Common myeloid progenitor, CD34-positive (primary cell): ENCODE data around the gene FBXO30.

Experiments used
- CTCF ChIA-PET: fragments of 350-600 bp; sonication (Branson Sonifier 250); formaldehyde crosslinking; loops from one replicate; lab custom pipeline; 2021; ENCODE audit warnings: antibody characterized with exemption; lab: Charles Lee
- POLR2A ChIA-PET: fragments of 350-600 bp; sonication (Branson Sonifier 250); formaldehyde crosslinking; loops from one replicate; lab custom pipeline; 2021; ENCODE audit warnings: antibody characterized with exemption; lab: Charles Lee
- DNase-seq, 3 donors: peaks; one replicate each; pipeline versions ENCODE4 v3.0.0 to v3.0.0-alpha.2; 2013
- H3K27ac ChIP-seq, 2 experiments: 1 replicate in 1 of 2; 2 replicates in 1 of 2; pipeline ENCODE4 v1.7.0; 2013; ENCODE audit warnings: inconsistent platforms in 2 of 2, low read length in 2 of 2, mild to moderate bottlenecking in 2 of 2, low read depth in 1 of 2, moderate library complexity in 1 of 2; ENCODE audit not compliant: severe bottlenecking in 2 of 2, insufficient read depth in 1 of 2, poor library complexity in 1 of 2
- H3K27me3 ChIP-seq, 5 experiments: replicated peaks in 2 of 5; 1 replicate in 3 of 5; 2 replicates in 2 of 5; pipeline versions ENCODE4 v1.6.1 to v1.7.0; 2013; ENCODE audit warnings: low read length in 4 of 5, mild to moderate bottlenecking in 2 of 5, moderate library complexity in 2 of 5, inconsistent platforms in 1 of 5; ENCODE audit not compliant: insufficient read depth in 5 of 5, control insufficient read depth in 4 of 5
- H3K36me3 ChIP-seq, 4 experiments: 1 replicate in 2 of 4; 2 replicates in 2 of 4; pipeline versions ENCODE4 v1.6.1 to v1.7.0; 2013; ENCODE audit warnings: low read length in 3 of 4, control low read depth in 1 of 4, mild to moderate bottlenecking in 1 of 4; ENCODE audit not compliant: control insufficient read depth in 4 of 4, insufficient read depth in 4 of 4
- H3K4me1 ChIP-seq, 4 experiments: 1 replicate in 3 of 4; 2 replicates in 1 of 4; pipeline versions ENCODE4 v1.6.1 to v1.7.1; 2013; ENCODE audit warnings: low read length in 3 of 4, mild to moderate bottlenecking in 3 of 4, control low read depth in 1 of 4, inconsistent platforms in 1 of 4, moderate library complexity in 1 of 4; ENCODE audit not compliant: control insufficient read depth in 4 of 4, insufficient read depth in 4 of 4; ENCODE audit errors: control extremely low read depth in 1 of 4
- H3K4me3 ChIP-seq, 7 experiments: 1 replicate in 4 of 7; 2 replicates in 3 of 7; pipeline versions ENCODE4 v1.5.1 to v1.7.0; 2013; ENCODE audit warnings: mild to moderate bottlenecking in 7 of 7, low read length in 6 of 7, moderate library complexity in 6 of 7, inconsistent platforms in 2 of 7, low read depth in 2 of 7, control low read depth in 1 of 7; ENCODE audit not compliant: insufficient read depth in 4 of 7, control insufficient read depth in 1 of 7; ENCODE audit errors: extremely low read depth in 1 of 7
- H3K9me3 ChIP-seq, 5 experiments: 1 replicate in 4 of 5; 2 replicates in 1 of 5; pipeline versions ENCODE4 v1.6.1 to v1.7.1; 2013; ENCODE audit warnings: low read length in 4 of 5, mild to moderate bottlenecking in 2 of 5, inconsistent platforms in 1 of 5, low read depth in 1 of 5, moderate library complexity in 1 of 5; ENCODE audit not compliant: control insufficient read depth in 4 of 5, insufficient read depth in 2 of 5; ENCODE audit errors: control extremely low read depth in 1 of 5
- WGBS: methylation state at CpG from one replicate; pipeline ENCODE4 v1.1.5; 2013; ENCODE audit not compliant: insufficient coverage; 5-methylcytosine and 5-hydroxymethylcytosine counted together

FBXO30 gene

DNA sequence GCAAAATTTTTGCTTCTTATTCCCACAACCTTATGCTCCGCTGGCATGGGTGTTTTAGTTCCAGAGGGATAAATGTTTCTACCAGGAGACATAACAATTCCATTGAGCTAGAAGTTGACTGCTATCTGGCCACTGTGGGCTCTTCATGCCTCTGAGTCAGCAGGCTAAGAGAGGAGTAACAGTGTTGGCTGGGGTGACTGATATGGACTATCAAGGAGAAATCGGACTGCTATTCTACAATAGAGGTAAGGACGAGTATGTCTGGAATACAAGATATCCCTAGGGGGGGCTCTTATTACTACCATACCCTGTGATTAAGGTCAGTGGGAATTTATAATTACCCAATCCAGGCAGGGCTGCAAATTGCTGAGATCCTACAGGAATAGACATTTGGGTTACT lies 26.9 kb downstream of the FBXO30 start:
- CTCF ChIA-PET = no interaction called here

DNA sequence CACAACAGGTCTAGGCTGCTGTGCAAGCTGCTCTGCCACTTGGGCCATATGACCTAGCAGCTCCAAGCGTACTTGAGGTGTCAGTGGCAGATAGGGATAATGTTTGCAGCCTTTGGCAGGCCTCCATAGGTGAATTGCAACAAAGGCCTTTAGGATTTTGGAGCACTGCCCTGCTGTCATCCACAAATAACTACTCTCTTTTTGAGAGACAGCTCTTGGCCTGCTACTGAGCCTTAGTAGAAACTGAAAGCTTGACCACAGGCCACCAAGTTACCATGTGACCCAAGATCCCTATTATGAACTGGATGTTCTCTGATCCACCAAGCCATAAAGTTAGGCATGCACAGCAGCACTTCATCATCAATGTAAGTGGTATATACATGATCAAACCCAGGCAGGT lies 29.9 kb downstream of the FBXO30 start:
- WGBS = no CpG with 5 or more reads among the region's 1 CpG
- DNase-seq = no peak
- Histone ChIP-seq H3K27ac (no peak overlapping the region), H3K4me1 (peaks cover 0 to 7% (median under 1%) of the 10 kb centered on the region in 4 experiments), H3K27me3 (no peaks in the 10 kb centered on the region), H3K36me3 (no peaks in the 10 kb centered on the region), H3K9me3 (peaks cover 0 to 16% (median 2%) of the 10 kb centered on the region in 5 experiments), H3K4me3 (no peak overlapping the region)
- ChIA-PET POLR2A (no interaction called here), CTCF (interaction anchor here (1.1 kb wide), 1 partner anchor 15 kb away, joined by 3 read pairs; no protein-coding TSS in a partner anchor)

More for the DNA sequence above, 26.9 kb downstream of the FBXO30 start:
- H3K4me1 ChIP-seq = peaks cover 0 to 7% (median under 1%) of the 10 kb centered on the region in 4 experiments
- H3K27ac ChIP-seq = no peak overlapping the region
- POLR2A ChIA-PET = no interaction called here
- no peaks in the 10 kb centered on the region for H3K27me3 ChIP-seq
- peaks cover 0 to 16% (median 3%) of the 10 kb centered on the region in 5 experiments for H3K9me3 ChIP-seq
- no peak overlapping the region for H3K4me3 ChIP-seq
- H3K36me3 ChIP-seq = peaks cover 0 to 3% (median 0%) of the 10 kb centered on the region in 4 experiments
- no CpG with 5 or more reads among the region's 3 CpGs for WGBS
- DNase-seq = no peak

DNA sequence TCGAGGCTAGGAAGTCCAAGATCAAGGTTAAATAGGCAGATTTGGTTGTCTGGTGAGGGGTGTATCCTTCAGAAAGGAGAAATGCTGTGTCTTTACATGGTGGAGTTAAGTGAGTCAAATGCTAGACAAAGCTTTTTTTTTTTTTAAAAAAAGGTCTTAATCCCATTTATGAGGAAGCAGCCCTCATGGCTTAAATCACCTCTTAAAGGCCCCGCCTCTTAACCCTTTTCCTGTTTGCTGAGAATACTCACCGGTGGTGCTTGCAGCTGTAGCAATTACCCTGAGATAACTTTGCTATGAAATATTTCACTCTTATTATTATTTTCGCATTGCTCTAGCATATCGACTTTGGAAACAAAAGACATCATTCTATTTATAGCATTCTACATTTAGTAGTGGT lies 30.8 kb downstream of the FBXO30 start:
- Histone ChIP-seq H3K27ac (no peak overlapping the region), H3K4me1 (peaks cover 0 to 7% (median under 1%) of the 10 kb centered on the region in 4 experiments), H3K9me3 (peaks cover 0 to 19% (median 2%) of the 10 kb centered on the region in 5 experiments), H3K4me3 (no peak overlapping the region), H3K27me3 (no peaks in the 10 kb centered on the region), H3K36me3 (no peaks in the 10 kb centered on the region)
- POLR2A ChIA-PET = no interaction called here
- CTCF ChIA-PET = no interaction called here
- WGBS = 36% methylated on average over 2 of the region's 5 CpGs
- peak in 2 of 3 donors; percentile 48 to 68 for DNase-seq

DNA sequence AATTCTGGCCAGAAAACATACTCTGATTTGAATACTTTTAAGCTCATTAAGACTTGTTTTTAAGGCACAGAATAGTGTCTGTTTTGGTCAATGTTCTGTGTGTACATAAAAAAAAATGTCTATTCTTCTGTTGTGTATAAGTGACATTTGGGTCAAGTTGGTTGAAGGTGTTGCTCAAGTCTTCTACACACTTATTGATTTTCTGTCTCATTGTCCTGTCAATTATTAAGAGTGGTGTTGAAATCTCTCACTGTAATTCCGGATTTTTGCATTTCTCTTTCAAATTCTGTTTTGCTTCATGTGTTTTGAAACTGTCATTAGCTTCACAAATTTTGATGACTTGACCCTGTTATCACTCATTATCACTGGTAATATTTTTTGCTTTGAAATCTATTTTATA lies 41.7 kb downstream of the FBXO30 start:
- 100% methylated on average over 1 of the region's 1 CpG for WGBS
- Histone ChIP-seq H3K9me3 (peaks cover 0 to 4% (median 0%) of the 10 kb centered on the region in 5 experiments), H3K27ac (no peak overlapping the region), H3K4me3 (no peak overlapping the region), H3K4me1 (no peaks in the 10 kb centered on the region), H3K27me3 (no peaks in the 10 kb centered on the region), H3K36me3 (no peaks in the 10 kb centered on the region)
- DNase-seq = no peak
- POLR2A ChIA-PET = no interaction called here
- CTCF ChIA-PET = interaction anchor here (1.0 kb wide), 1 partner anchor 39 kb away, joined by 3 read pairs; no protein-coding TSS in a partner anchor

DNA sequence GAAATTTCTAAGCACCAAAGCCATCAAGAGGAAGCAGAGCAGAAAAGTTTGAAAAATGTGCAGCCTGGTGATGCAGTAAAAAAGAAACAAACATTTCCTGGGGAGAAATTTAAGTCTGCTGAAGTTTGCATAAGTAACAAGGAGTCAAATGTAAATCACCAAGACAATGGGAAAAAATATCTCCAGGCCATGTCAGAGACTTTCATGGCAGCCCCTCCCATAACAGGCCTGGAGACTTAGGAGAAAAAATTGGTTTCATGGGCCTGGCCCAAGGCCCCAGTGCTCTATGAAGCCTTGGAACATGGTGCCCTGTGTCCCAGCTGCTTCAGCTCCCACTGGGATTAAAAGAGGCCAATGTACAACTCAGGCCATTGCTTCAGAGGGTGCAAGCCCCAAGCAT lies 49.1 kb downstream of the FBXO30 start:
- Histone ChIP-seq H3K4me1 (no peaks in the 10 kb centered on the region), H3K27me3 (no peaks in the 10 kb centered on the region), H3K27ac (no peak overlapping the region), H3K9me3 (no peaks in the 10 kb centered on the region), H3K4me3 (no peak overlapping the region), H3K36me3 (no peaks in the 10 kb centered on the region)
- no peak for DNase-seq
- ChIA-PET POLR2A (no interaction called here), CTCF (no interaction called here)

DNA sequence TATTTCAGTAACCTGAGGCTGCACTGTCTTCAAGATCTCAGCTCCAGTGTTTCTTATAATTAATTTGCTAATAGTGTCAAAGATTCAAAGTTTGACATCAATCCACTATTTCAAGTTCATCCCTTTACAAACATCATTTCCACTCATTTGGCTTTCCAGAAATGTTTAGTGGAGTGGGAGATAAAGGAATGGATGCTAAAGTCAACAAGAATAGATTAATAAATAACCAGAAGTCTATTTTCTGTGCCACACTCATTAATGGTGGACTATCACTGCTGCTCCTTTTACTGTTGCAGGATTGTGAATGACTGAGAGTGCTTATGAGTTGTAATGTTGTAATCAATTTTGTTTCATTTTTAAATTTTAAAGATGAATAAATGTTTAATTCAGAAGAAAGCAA lies 50.9 kb downstream of the FBXO30 start:
- no peaks in the 10 kb centered on the region for H3K36me3 ChIP-seq
- H3K27me3 ChIP-seq = no peaks in the 10 kb centered on the region
- DNase-seq = no peak
- ChIA-PET POLR2A (no interaction called here), CTCF (no interaction called here)
- no peaks in the 10 kb centered on the region for H3K4me1 ChIP-seq
- H3K4me3 ChIP-seq = no peak overlapping the region
- H3K27ac ChIP-seq = no peak overlapping the region
- H3K9me3 ChIP-seq = no peaks in the 10 kb centered on the region

DNA sequence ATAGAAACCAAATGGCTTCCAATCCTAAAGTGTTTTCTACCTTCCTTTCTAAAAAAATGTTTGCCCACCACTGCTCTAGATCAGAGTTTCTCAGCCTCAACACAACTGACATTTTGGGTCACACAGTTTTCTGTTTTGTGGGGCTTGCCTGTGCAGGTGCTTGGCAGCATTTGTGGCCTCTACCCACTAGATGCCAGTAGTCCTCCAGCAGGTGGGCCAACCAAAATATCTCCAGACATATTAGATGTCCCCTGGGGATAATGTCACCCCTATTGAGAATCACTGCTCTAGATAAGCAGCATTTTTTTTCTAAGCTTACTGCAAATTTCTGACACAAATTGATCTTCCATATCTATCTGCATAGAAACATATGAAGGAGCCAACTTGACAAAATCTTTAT lies 53.0 kb downstream of the FBXO30 start:
- ChIA-PET POLR2A (no interaction called here), CTCF (no interaction called here)
- Histone ChIP-seq H3K4me1 (no peaks in the 10 kb centered on the region), H3K9me3 (no peaks in the 10 kb centered on the region), H3K27ac (no peak overlapping the region), H3K4me3 (no peak overlapping the region), H3K27me3 (no peaks in the 10 kb centered on the region), H3K36me3 (no peaks in the 10 kb centered on the region)
- DNase-seq = no peak
